ENCODE results near the gene PAK4.

- TF ChIP-seq, protein P1, sequence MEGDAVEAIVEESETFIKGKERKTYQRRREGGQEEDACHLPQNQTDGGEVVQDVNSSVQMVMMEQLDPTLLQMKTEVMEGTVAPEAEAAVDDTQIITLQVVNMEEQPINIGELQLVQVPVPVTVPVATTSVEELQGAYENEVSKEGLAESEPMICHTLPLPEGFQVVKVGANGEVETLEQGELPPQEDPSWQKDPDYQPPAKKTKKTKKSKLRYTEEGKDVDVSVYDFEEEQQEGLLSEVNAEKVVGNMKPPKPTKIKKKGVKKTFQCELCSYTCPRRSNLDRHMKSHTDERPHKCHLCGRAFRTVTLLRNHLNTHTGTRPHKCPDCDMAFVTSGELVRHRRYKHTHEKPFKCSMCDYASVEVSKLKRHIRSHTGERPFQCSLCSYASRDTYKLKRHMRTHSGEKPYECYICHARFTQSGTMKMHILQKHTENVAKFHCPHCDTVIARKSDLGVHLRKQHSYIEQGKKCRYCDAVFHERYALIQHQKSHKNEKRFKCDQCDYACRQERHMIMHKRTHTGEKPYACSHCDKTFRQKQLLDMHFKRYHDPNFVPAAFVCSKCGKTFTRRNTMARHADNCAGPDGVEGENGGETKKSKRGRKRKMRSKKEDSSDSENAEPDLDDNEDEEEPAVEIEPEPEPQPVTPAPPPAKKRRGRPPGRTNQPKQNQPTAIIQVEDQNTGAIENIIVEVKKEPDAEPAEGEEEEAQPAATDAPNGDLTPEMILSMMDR (optimal IDR thresholded peaks at IDR 0.05 in 1 of 3, IDR thresholded peaks at IDR 0.05 in 1 of 3, conservative IDR thresholded peaks at IDR 0.05 in 1 of 3; ENCODE audit: extremely low read depth in 1 of 3, insufficient read depth in 2 of 3, low read length in 3 of 3) = no peak
- no peak for TF ChIP-seq EZH2 (IDR thresholded peaks at IDR 0.05; ENCODE audit: low read length)
Measured at GRCh38 chr19:39171479-39172465, 46.2 kb downstream of the PAK4 start.
